Hippocampal formation (tissue), 2 donors: Measurements from ENCODE around the gene TBL1XR1.
"Not testable (repeated sequence)": the region's sequence is repeated elsewhere in the genome, so short reads cannot be mapped to it uniquely, and the experiment has no call there.

Experiments
- DNase-seq, 2 donors: peaks; one replicate each; lab custom pipeline; 2025; lab: John Stamatoyannopoulos, UW

TBL1XR1 gene

GRCh38 chr3:177181418-177181817, 15.9 kb downstream of the TBL1XR1 start:
- no peak for DNase-seq

- DNase-seq: no peak
Observed at GRCh38 chr3:177180506-177180905, 16.8 kb downstream of the TBL1XR1 start.

GRCh38 chr3:177179281-177180067, 17.8 kb downstream of the TBL1XR1 start:
- DNase-seq: no peak

- DNase-seq: no peak
Observed at GRCh38 chr3:177177749-177178221, 19.5 kb downstream of the TBL1XR1 start.

- no peak for DNase-seq
Observed at GRCh38 chr3:177174607-177175170, 22.6 kb downstream of the TBL1XR1 start.

GRCh38 chr3:177169936-177170722, 27.2 kb downstream of the TBL1XR1 start:
- no peak for DNase-seq

- no peak for DNase-seq
Observed at GRCh38 chr3:177168431-177168830, 28.9 kb downstream of the TBL1XR1 start.

GRCh38 chr3:177162742-177163141, 34.5 kb downstream of the TBL1XR1 start:
- DNase-seq: no peak

GRCh38 chr3:177161603-177162002, 35.7 kb downstream of the TBL1XR1 start:
- not testable (repeated sequence) for DNase-seq

GRCh38 chr3:177158461-177158860, 38.8 kb downstream of the TBL1XR1 start:
- DNase-seq: no peak

- DNase-seq: no peak
Observed at GRCh38 chr3:177157492-177157891, 39.8 kb downstream of the TBL1XR1 start.

- DNase-seq: no peak
Observed at GRCh38 chr3:177154733-177155132, 42.5 kb downstream of the TBL1XR1 start.

- DNase-seq: no peak
Observed at GRCh38 chr3:177150970-177151627, 46.2 kb downstream of the TBL1XR1 start.

GRCh38 chr3:177150218-177150916, 46.9 kb downstream of the TBL1XR1 start:
- no peak for DNase-seq

GRCh38 chr3:177149106-177149505, 48.2 kb downstream of the TBL1XR1 start:
- DNase-seq: no peak

- DNase-seq: no peak
Observed at GRCh38 chr3:177147790-177148189, 49.5 kb downstream of the TBL1XR1 start.

- no peak for DNase-seq
Observed at GRCh38 chr3:177146646-177147045, 50.6 kb downstream of the TBL1XR1 start.

GRCh38 chr3:177145954-177146353, 51.3 kb downstream of the TBL1XR1 start:
- DNase-seq: no peak

GRCh38 chr3:177145381-177145780, 51.9 kb downstream of the TBL1XR1 start:
- no peak for DNase-seq

GRCh38 chr3:177144922-177145321, 52.4 kb downstream of the TBL1XR1 start:
- no peak for DNase-seq

GRCh38 chr3:177141899-177142646, 55.2 kb downstream of the TBL1XR1 start:
- no peak for DNase-seq
